GM23248 (cell line): Measurements from ENCODE around the gene OR2T2.
"Not testable (repeated sequence)": the region's sequence is repeated elsewhere in the genome, so short reads cannot be mapped to it uniquely, and the experiment has no call there.

Experiments
- EZH2 ChIP-seq: fragments of 200-600 bp; sonication (generic); IDR thresholded peaks from 2 replicates; pipeline ENCODE4 v1.6.1; 2018; ENCODE audit warnings: antibody characterized with exemption, mild to moderate bottlenecking; ENCODE audit not compliant: insufficient read depth, poor library complexity, severe bottlenecking
- EZH2phosphoT487 ChIP-seq: fragments of 200-600 bp; sonication (generic); IDR thresholded peaks from 2 replicates; pipeline ENCODE4 v1.6.1; 2018; ENCODE audit warnings: antibody characterized with exemption, moderate library complexity, mild to moderate bottlenecking, low read depth; ENCODE audit not compliant: insufficient read depth

DNA sequence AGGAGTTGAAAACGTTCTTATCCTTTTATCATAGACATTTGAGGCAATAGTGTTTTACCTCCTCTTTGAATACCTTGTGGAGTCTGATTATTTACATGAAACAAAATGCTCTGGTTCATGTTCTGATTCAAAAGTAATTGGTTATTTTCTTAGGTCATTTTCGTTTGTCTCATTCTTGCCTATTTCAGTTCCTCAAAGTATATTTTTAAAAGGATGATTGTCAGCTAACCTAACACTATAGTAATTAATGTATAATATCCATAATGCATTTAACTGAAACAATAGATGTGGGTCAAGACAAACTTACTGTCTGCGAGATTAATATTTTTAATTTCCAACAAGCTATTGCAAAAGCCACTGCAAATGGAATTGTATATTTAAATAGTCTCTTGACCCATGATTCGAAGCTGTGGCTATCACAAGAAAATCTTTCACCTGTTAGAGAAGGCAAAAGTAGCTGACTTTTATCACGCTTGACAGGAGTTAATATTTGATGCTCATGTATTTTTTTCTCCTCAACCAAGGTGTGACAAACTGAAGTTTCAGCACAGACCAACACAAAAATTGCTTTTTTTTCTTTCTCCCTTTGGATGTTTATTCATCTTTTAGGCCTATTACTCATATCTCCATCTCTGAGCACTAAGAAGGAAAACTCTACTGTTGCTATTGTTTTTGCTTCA lies 5.2 kb downstream of the OR2T2 start:
- not testable (repeated sequence) for TF ChIP-seq EZH2, EZH2phosphoT487
